Lower leg skin (tissue), 4 donors: ENCODE measurements around the gene PSMD2. TPM values are rescaled to one million over a fixed set of nuclear protein-coding genes. Genes with fewer than 3 reads are reported as not detected.

ENCODE experiments used
- DNase-seq, 2 donors: peaks; one replicate each; pipeline ENCODE4 v3.0.0-alpha.2; 2019; ENCODE audit warnings: low spot score in 2 of 2
- H3K4me3 ChIP-seq: fragments of 200-600 bp; sonication (generic); 2 replicates; pipeline ENCODE4 v1.5.1; 2017; ENCODE audit warnings: mild to moderate bottlenecking, low read depth; ENCODE audit not compliant: poor library complexity, severe bottlenecking
- CTCF ChIP-seq, 3 donors: fragments of 450-650 bp; IDR thresholded peaks; one replicate each; pipeline ENCODE4 v1.5.1; 2016; ENCODE audit warnings: antibody characterized with exemption in 3 of 3, mild to moderate bottlenecking in 3 of 3, moderate library complexity in 2 of 3
- POLR2A ChIP-seq, 2 donors: fragments of 450-650 bp; IDR thresholded peaks; one replicate each; pipeline ENCODE4 v1.6.1; 2016 to 2017; ENCODE audit warnings: antibody characterized with exemption in 2 of 2, mild to moderate bottlenecking in 1 of 2, moderate library complexity in 1 of 2
- WGBS, 2 donors: methylation state at CpG; one replicate each; pipeline ENCODE4 v1.1.5; 2018; 5-methylcytosine and 5-hydroxymethylcytosine counted together
- intact Hi-C: fragments of 100-400 bp; cut with DNase I; formaldehyde crosslinking; loops from one replicate; pipeline ENCODE4 v1.15.0; 2023; ENCODE audit warnings: low total_unique reads
- total RNA-seq, 4 donors: library from RNA; depleted of rRNA; stranded (reverse); fragments of >200 nt; gene quantifications; one replicate each; pipeline ENCODE4 v1.1.0, GENCODE V29; 2016

PSMD2 gene
- total RNA-seq, 4 donors from 2014 or later: 194 to 263 (median 211) TPM

DNA sequence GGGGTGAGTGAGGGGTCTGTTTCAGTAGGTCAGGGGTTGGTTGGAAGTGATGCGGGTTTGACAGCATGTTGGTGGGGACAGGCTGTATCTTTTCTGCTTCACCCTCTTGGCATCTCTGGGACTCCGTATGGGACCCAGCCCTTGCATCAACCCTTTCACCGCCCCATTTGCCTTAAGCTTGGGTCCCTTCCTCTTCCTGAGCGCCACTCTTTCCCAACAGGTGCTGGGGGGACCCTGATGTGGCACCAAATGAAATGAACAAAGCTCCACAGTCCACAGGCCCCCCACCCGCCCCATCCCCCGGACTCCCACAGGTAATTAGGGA, 16.5 kb downstream of the PSMD2 start:
- H3K4me3 ChIP-seq: peak overlapping the region; percentile 57
- intact Hi-C loops: no loop called here
- no peak for DNase-seq
- WGBS, 2 donors: 5 to 10% methylated on average over 6 of the region's 6 CpGs
- TF ChIP-seq POLR2A (IDR thresholded peaks at IDR 0.05) (no peak), CTCF (IDR thresholded peaks at IDR 0.05) (no peak)

DNA sequence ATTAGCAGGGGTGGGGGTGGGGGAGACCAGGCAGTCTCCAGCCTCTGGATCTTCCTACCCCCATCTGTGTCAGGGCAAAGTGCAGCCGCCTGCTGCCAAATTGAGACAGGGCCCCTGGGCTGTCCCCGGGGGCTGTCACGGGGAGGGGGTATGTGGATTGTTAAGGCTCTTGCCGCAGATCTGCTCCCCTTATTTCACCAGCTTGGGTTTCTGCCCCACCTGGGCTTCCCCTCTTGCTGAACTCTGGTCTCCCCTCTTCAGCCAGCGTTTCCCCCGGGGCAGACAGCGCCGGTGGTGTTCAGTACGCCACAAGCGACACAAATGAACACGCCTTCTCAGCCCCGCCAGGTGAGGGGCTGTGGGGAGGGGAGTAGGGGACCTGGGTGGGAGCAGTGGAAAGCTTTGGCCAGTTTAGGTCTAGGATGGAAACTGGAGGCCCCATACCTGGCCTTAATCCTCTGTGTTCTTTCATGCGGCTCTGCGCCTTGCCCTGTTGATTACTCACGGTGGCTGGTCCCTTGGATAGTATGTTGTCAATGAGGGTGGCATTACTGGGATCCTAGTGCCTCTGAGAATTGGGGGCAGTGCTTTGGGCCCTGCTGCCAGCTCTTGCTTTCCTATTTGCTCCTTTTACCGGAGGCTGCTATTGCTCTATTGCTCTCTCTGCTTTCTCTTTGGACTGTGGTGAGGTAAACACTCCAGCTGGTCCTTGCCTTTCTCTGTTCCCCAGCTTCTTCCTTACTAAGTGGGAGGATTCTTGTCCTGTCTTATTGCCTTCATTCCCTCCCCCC, 17.0 kb downstream of the PSMD2 start:
- no peak for TF ChIP-seq CTCF (IDR thresholded peaks at IDR 0.05)
- no peak for TF ChIP-seq POLR2A (IDR thresholded peaks at IDR 0.05)
- WGBS, 2 donors: 19 to 22% methylated on average over 15 to 16 of the region's 16 CpGs
- DNase-seq: no peak
- intact Hi-C loops: no loop called here
- peak overlapping the region; percentile 57 for H3K4me3 ChIP-seq

DNA sequence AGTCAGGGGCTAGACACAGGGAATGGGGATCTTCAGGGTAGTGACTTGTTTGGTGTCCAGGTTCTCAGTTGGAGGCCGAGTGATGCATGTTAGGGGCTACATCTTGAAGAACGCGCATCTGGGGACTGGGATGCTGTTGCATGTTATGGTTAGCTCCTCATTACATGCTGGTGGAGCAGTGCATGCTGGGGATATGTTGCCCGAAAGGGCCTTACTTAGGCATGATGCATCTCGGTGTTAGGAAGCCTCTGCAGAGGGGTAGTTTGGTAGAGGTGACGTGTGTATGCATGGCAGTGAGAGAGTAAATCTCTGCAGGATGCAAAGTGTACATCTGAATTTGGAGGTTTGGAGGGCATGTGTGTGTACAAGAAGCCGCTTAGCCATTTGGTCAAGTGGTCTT, 17.8 kb downstream of the PSMD2 start:
- TF ChIP-seq CTCF (IDR thresholded peaks at IDR 0.05): no peak
- no peak for TF ChIP-seq POLR2A (IDR thresholded peaks at IDR 0.05)
- intact Hi-C loops: no loop called here
- WGBS, 2 donors: 76 to 78% methylated on average over 7 of the region's 7 CpGs
- no peak overlapping the region for H3K4me3 ChIP-seq
- no peak for DNase-seq

GRCh38 chr3:184317201-184317600, 18.2 kb downstream of the PSMD2 start:
- no peak for DNase-seq
- H3K4me3 ChIP-seq: no peak overlapping the region
- WGBS, 2 donors: 58 to 63% methylated on average over 5 of the region's 5 CpGs
- intact Hi-C loops: no loop called here
- TF ChIP-seq POLR2A (IDR thresholded peaks at IDR 0.05) (no peak), CTCF (IDR thresholded peaks at IDR 0.05) (no peak)

GRCh38 chr3:184320104-184320445, 21.0 kb downstream of the PSMD2 start:
- TF ChIP-seq CTCF (IDR thresholded peaks at IDR 0.05) (no peak), POLR2A (IDR thresholded peaks at IDR 0.05) (no peak)
- DNase-seq: peak; percentile 96 to 99
- 0% methylated on average over 1 to 3 of the region's 4 CpGs for WGBS, 2 donors
- intact Hi-C loops: no loop called here
- no peak overlapping the region for H3K4me3 ChIP-seq

DNA sequence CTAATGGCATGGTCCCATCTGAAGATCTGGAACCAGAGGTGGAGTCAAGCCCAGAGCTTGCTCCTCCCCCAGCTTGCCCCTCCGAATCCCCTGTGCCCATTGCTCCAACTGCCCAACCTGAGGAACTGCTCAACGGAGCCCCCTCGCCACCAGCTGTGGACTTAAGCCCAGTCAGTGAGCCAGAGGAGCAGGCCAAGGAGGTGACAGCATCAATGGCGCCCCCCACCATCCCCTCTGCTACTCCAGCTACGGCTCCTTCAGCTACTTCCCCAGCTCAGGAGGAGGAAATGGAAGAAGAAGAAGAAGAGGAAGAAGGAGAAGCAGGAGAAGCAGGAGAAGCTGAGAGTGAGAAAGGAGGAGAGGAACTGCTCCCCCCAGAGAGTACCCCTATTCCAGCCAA, 22.6 kb downstream of the PSMD2 start:
- H3K4me3 ChIP-seq: no peak overlapping the region
- intact Hi-C loops: no loop called here
- no peak for DNase-seq
- TF ChIP-seq CTCF (IDR thresholded peaks at IDR 0.05): no peak
- WGBS, 2 donors: 77 to 84% methylated on average over 5 of the region's 5 CpGs
